HG03039 (cell line): Measurements from ENCODE around the gene KRT33B.
"Not testable (repeated sequence)": the region's sequence is repeated elsewhere in the genome, so short reads cannot be mapped to it uniquely, and the experiment has no call there.

ENCODE experiments used
- ATAC-seq: cut with Tn5 transposase; IDR thresholded peaks from one replicate; pipeline ENCODE4 v1.9.1; 2021; ENCODE audit warnings: mild to moderate bottlenecking, moderate library complexity; ENCODE audit not compliant: unreplicated experiment

Gene KRT33B

GRCh38 chr17:41394254-41394996 lies 24.8 kb upstream of the KRT33B start:
- no peak for ATAC-seq

- ATAC-seq, result no peak
Measured at GRCh38 chr17:41393826-41394225, 24.2 kb upstream of the KRT33B start.

GRCh38 chr17:41393294-41393693 lies 23.7 kb upstream of the KRT33B start:
- ATAC-seq, result no peak

GRCh38 chr17:41392278-41392677 lies 22.7 kb upstream of the KRT33B start:
- no peak for ATAC-seq

- ATAC-seq, result no peak
Measured at GRCh38 chr17:41391535-41391934, 21.9 kb upstream of the KRT33B start.

- no peak for ATAC-seq
Measured at GRCh38 chr17:41390411-41390938, 20.9 kb upstream of the KRT33B start.

GRCh38 chr17:41387670-41388069 lies 18.1 kb upstream of the KRT33B start:
- no peak for ATAC-seq

- ATAC-seq, result no peak
Measured at GRCh38 chr17:41386227-41386626, 16.6 kb upstream of the KRT33B start.

GRCh38 chr17:41383690-41384089 lies 14.1 kb upstream of the KRT33B start:
- no peak for ATAC-seq

GRCh38 chr17:41382394-41382793 lies 12.8 kb upstream of the KRT33B start:
- ATAC-seq, result no peak

- ATAC-seq, result not testable (repeated sequence)
Measured at GRCh38 chr17:41381943-41382342, 12.3 kb upstream of the KRT33B start, which contains the start of gene KRT34. Gene KRT34 (minus strand): TSS chr17:41382306. CDS start chr17:41382246, 60 bp downstream.

GRCh38 chr17:41380091-41380490 lies 10.5 kb upstream of the KRT33B start:
- ATAC-seq, result not testable (repeated sequence)

GRCh38 chr17:41377546-41377945 lies 7.9 kb upstream of the KRT33B start:
- ATAC-seq, result no peak

GRCh38 chr17:41369023-41369422 lies 590 bp downstream of the KRT33B start:
- no peak for ATAC-seq

GRCh38 chr17:41367426-41368075 lies 2.1 kb downstream of the KRT33B start:
- ATAC-seq, result no peak

GRCh38 chr17:41366070-41366469 lies 3.5 kb downstream of the KRT33B start:
- no peak for ATAC-seq

GRCh38 chr17:41363881-41364280 lies 5.7 kb downstream of the KRT33B start:
- no peak for ATAC-seq

- ATAC-seq, result no peak
Measured at GRCh38 chr17:41360296-41360995, 9.2 kb downstream of the KRT33B start.

- ATAC-seq, result no peak
Measured at GRCh38 chr17:41354536-41354935, 15.1 kb downstream of the KRT33B start.

- no peak for ATAC-seq
Measured at GRCh38 chr17:41352597-41353366, 16.8 kb downstream of the KRT33B start.

- ATAC-seq, result no peak
Measured at GRCh38 chr17:41351177-41351576, 18.4 kb downstream of the KRT33B start.
